AML-193 (cell line): ENCODE measurements around the gene SLC44A5.

Experiments used
- DNase-seq, 2 experiments: peaks; one replicate each; lab custom pipeline; 2025; lab: John Stamatoyannopoulos, UW

Gene SLC44A5

GRCh38 chr1:75588779-75589475 is 22.0 kb downstream of the SLC44A5 start:
- no peak for DNase-seq

- DNase-seq = no peak
Measured at GRCh38 chr1:75587692-75588091, 23.2 kb downstream of the SLC44A5 start.

DNA sequence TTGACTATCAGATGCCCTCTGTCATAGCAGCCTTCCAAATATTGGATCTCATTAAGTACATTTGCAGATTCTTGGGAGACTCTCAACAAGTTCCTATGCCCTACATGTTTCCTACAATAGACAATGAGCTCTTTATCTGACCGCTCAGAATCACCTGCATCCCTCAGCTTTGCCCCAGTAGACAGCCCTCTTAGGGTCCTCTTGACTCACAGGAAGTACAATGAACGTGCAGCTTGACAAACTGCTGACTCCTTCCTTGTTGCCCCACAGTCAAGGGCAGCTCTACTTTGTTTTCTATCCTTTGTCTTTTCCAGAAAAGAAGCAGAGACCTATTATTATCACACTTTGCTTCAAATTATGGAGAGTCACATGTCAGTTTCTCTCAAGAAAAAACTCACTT is 27.6 kb downstream of the SLC44A5 start:
- DNase-seq = no peak

GRCh38 chr1:75582725-75583261 is 28.1 kb downstream of the SLC44A5 start:
- no peak for DNase-seq

DNA sequence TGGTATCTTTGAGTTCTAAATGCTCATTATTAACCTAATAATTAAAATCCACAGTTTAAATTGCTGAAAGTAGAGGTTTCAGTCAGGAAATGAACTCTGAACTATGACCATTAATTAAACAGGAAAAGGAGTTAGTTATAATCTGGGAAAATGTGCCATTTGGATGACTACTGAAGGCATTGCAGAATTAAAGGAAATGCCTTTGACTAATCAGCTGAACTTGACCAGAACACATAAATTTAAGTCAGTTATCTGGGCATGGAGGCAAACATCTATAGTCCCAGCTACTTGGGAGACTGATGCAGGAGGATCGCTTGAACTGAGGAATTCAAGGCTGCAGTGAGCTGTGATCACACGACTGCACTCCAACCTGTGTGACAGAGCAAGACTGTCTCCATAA is 31.9 kb downstream of the SLC44A5 start:
- DNase-seq = no peak

- no peak for DNase-seq
Measured at GRCh38 chr1:75575837-75576236, 35.1 kb downstream of the SLC44A5 start.

- DNase-seq = no peak
Measured at GRCh38 chr1:75567191-75567590, 43.7 kb downstream of the SLC44A5 start.

DNA sequence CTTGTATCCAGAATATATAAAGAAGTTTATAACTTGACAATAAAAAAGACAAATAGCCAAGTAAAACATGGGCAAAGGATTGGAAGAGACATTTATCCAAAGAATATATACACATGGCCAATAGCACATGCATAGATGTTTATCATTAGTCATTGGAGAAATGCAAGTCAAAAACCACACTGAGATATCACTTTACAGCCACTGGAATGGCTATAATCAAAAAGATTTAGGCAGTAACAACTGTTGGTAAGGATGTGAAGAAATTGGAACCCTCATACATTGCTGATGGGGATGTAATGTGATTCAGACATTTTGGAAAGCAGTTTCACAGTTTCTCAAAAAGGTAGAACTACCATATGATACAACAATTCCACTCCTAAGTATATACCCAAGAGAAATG is 51.1 kb downstream of the SLC44A5 start:
- no peak for DNase-seq

DNA sequence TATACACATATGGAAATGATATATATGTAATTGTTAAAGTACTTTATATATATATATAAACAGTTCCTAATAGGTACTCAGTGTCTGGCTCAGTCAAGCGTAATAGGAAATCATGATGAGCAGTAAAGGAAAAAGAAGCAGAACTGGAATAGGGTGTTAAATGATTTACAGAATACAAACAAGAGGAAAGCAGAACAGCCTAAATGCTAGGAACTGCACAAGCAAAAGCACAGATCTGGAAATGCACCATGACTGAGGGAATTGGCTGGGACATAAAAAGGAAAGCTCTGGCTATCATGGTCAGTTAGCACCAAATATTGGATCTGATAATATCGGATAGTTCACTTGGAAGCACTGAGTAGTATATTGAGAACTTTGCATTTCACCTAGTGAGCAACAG is 51.8 kb downstream of the SLC44A5 start:
- no peak for DNase-seq

GRCh38 chr1:75554870-75555269 is 56.0 kb downstream of the SLC44A5 start:
- DNase-seq = no peak

DNA sequence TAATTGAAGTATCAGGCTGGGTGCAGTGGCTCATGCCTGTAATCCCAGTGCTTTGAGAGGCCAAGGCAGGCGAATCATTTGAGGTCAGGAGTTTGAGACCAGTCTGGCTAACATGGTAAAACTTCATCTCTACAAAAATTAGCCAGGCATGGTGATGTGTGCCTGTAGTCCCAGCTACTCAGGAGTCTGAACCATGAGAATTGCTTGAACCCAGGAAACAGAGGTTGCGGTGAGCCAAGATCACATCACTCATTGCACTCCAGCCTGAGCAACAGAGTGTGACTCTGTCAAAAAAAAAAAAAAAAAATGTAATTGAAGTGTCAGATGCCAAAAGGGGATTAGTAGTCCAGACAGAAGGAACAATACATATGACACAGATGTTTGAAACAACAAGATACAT is 56.7 kb downstream of the SLC44A5 start:
- DNase-seq = no peak

DNA sequence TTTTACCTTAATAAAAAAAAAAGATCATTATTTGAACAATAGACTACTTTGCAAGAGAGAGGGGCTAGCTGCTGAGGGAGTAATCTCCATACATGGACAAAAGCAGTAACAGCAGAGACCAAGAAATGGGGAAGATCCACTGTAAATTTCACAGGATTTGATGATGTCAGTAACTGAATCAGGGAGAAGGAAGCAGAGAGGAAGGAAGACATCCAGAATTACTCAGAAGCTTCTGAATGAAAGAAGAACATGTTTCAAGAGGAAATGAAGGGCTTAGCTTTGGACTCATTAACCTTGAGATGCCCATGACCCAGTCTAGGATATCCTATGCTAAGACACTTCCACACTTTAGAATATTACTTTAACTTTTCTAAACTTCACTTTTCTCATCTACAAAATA is 60.4 kb downstream of the SLC44A5 start:
- DNase-seq = no peak

DNA sequence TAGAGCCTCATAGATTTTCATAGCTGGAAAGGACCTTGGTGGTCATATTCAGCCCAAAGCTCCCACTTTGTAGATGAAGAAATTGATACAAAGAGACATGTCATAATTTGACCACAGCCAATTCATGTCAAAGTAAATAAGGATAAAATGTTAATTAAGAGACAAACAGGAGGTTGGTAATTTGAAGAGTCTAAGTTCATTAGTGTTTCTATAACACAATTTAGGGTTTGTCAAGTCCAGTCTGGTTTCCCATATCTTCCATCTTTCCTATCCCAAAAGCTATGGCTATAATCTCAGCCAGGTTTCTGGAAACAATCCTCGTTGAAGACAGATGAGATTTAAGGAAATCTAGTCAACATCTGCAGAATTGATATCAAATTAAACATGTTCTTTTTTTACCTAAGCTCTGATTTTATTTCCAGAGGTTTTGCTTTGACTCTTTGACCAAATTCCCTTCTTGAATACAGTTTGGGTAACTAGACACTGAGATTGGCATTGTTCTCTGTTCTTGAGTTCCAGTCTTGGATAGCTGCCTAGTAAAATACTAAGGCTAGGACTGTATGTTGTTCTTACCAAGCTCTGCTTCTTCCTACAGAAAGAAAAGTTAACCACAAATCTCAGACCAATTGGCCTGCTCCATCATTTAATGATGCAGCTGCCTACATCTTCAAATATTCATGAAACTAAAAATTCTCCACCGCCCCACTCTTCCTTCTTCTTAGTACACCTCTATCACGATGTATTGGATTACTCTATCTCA is 62.0 kb downstream of the SLC44A5 start:
- no peak for DNase-seq

GRCh38 chr1:75543705-75544104 is 67.2 kb downstream of the SLC44A5 start:
- DNase-seq = no peak

DNA sequence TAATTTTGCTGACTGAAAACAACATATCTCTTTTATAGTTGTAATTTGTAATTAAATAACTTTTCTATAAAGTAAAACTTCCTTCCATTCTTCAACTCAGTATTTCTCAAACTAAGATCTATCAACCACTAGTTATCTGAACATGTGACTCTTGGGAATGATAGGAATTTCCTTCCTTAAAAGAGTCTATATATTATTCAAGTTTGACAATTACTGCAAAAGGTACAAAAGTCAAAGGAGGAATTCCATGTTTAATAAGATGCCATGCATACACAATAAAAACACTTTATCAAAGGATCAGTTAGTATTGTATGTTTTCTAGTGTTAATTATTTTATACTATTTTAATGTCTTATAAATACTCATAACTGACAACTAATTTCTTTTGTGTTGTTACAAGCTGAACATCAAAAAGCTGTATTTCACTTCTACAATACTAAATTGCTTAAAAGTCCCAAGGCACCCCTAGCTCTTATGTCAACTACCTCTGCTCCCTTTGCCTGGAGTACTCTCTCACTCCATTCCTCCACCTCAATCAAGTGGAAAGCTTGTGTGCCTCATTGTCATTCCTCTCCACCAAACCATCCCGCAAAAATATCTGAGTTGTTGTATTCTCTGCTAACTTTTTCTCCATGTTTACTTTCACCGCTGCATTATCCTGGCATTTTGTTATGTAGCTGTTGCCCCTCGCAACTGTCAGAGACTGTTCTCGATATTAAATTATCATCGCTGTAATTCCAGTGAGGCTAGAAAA is 67.9 kb downstream of the SLC44A5 start:
- DNase-seq = no peak

GRCh38 chr1:75539230-75540116 is 71.4 kb downstream of the SLC44A5 start:
- no peak for DNase-seq

- no peak for DNase-seq
Measured at GRCh38 chr1:75533085-75533484, 77.8 kb downstream of the SLC44A5 start.

DNA sequence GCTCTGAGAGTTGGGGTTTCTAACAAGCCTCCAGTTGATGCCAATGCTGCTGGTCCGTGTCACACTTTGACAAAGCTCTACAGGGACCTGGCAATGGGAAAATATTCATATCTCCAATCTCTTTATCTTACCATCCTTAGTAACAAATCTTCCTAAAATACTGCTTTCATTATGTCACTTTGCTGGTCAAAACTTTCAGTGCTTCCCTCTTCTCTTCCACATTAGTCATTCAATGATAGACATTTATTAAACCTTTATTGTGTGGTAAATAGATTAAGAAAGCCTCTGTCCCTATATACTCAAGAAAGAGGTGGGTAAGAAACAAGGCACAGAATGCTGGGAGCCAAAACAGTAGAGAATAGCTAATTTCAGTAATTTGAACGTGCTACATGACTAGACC is 79.3 kb downstream of the SLC44A5 start:
- DNase-seq = no peak

- DNase-seq = no peak
Measured at GRCh38 chr1:75529488-75529887, 81.4 kb downstream of the SLC44A5 start.

GRCh38 chr1:75528001-75528400 is 82.9 kb downstream of the SLC44A5 start:
- DNase-seq = no peak

DNA sequence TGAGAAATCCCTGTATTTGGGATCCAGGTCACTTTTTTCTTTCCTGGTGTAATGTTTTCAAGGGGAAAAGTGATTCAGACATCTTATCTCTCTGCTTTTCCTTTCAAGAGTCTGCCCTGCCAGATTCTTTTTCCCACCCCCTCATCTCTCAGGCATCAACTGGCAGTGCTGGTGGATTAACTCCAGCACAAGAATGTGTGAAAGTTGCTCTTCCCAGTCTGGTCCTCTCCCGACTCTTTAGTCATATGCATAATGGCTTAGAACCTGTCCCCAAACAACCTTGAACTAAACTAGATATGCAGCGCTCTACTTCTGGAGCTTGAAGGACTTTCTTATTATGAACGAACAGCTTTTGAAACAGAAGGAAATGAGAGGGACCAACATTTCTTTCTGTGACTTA is 88.5 kb downstream of the SLC44A5 start:
- no peak for DNase-seq

DNA sequence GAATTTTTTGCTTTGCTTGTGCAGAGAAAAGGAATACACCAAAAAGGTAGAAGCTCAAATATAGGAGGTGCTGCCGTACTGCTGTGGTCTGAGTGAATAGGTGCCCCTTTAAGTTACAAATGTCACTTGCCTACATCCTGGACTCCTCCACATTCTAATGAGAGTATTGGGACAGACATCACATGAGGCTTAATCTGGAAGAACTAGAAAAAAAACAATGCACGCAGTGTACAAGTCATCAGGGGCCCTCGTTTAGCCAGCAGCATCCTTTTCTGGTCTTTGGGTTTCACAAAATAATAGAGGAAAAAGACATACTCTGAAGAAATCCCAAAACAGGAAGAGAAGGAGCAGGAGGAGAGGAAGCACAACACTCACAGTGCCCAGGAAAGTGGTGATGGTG is 89.3 kb downstream of the SLC44A5 start:
- no peak for DNase-seq
